A673 (cell line): Measurements from ENCODE around the gene TSPAN7. TPM values are rescaled to one million over a fixed set of nuclear protein-coding genes. Genes with fewer than 3 reads are reported as not detected.

Source experiments
- BruUV-seq: library from RNA; stranded (reverse); fragments of 400-500 nt; replicated peaks from 2 replicates; lab custom pipeline; 2021; lab: Mats Ljungman, UMichigan
- CTCF ChIA-PET: fragments of 300-600 bp; sonication (Branson Sonifier 250); formaldehyde crosslinking; loops from one replicate; lab custom pipeline; 2022; ENCODE audit warnings: antibody characterized with exemption; lab: Charles Lee
- POLR2A ChIA-PET: fragments of 300-600 bp; sonication (Branson Sonifier 250); formaldehyde crosslinking; loops from one replicate; lab custom pipeline; 2022; ENCODE audit warnings: antibody characterized with exemption; ENCODE audit not compliant: low non-redundant PET; lab: Charles Lee
- DNase-seq: peaks from one replicate; pipeline ENCODE4 v3.0.0-alpha.2; 2015; ENCODE audit warnings: low spot score
- H3K27ac ChIP-seq: fragments of 200-600 bp; sonication (generic); 2 replicates; pipeline ENCODE4 v1.5.1; 2016; ENCODE audit warnings: mixed run types, low read depth, mild to moderate bottlenecking, mixed read lengths, antibody characterized with exemption, low read length; ENCODE audit not compliant: poor library complexity, severe bottlenecking
- H3K27me3 ChIP-seq: fragments of 200-600 bp; sonication (generic); replicated peaks from 2 replicates; pipeline ENCODE4 v1.6.1; 2017; ENCODE audit warnings: mixed run types, low read depth, mild to moderate bottlenecking, mixed read lengths, antibody characterized with exemption, low read length; ENCODE audit not compliant: insufficient read depth, poor library complexity
- H3K36me3 ChIP-seq: fragments of 200-600 bp; sonication (generic); 2 replicates; pipeline ENCODE4 v1.6.1; 2016; ENCODE audit warnings: mixed run types, mild to moderate bottlenecking, mixed read lengths, antibody characterized with exemption, low read length; ENCODE audit not compliant: insufficient read depth, poor library complexity, severe bottlenecking
- H3K4me1 ChIP-seq: fragments of 200-600 bp; sonication (generic); 2 replicates; pipeline ENCODE4 v1.6.1; 2017; ENCODE audit warnings: mixed run types, mild to moderate bottlenecking, mixed read lengths, antibody characterized with exemption, low read length; ENCODE audit not compliant: insufficient read depth, poor library complexity, severe bottlenecking
- H3K4me3 ChIP-seq: fragments of 200-600 bp; sonication (generic); 2 replicates; pipeline ENCODE4 v1.5.1; 2016; ENCODE audit warnings: low read depth, mixed run types, mild to moderate bottlenecking, mixed read lengths, low read length; ENCODE audit not compliant: poor library complexity, severe bottlenecking
- H3K9me3 ChIP-seq: fragments of 200-600 bp; sonication (generic); 2 replicates; pipeline ENCODE4 v1.6.1; 2016; ENCODE audit warnings: mixed run types, low read depth, mild to moderate bottlenecking, mixed read lengths, antibody characterized with exemption, low read length; ENCODE audit not compliant: poor library complexity, severe bottlenecking
- CTCF ChIP-seq: fragments of 300-800, 200-600 bp; sonication (generic); conservative IDR thresholded peaks from 2 replicates; pipeline ENCODE4 v1.5.1; 2017; ENCODE audit warnings: low read depth, mild to moderate bottlenecking, antibody characterized with exemption, low read length, moderate library complexity, mixed read lengths
- EZH2 ChIP-seq: fragments of 200-600 bp; sonication (generic); IDR thresholded peaks from 2 replicates; pipeline ENCODE4 v1.6.1; 2017; ENCODE audit warnings: borderline replicate concordance, low read depth, mild to moderate bottlenecking, mixed read lengths, antibody characterized with exemption, low read length; ENCODE audit not compliant: poor library complexity, severe bottlenecking
- intact Hi-C: fragments of 100-400 bp; cut with micrococcal nuclease; formaldehyde crosslinking; loops from one replicate; pipeline ENCODE4 v1.10.0; 2022; ENCODE audit not compliant: unreplicated experiment
- total RNA-seq: library from RNA; stranded (reverse); gene quantifications from 2 replicates; pipeline ENCODE4 v1.2.3, GENCODE V29; 2021

TSPAN7 gene
- total RNA-seq, 1 experiment from 2014 or later = 0.26 TPM

- ChIA-PET POLR2A (no interaction called here), CTCF (no interaction called here)
- Histone ChIP-seq H3K27ac (no peak overlapping the region), H3K9me3 (no peaks in the 10 kb centered on the region), H3K27me3 (no peaks in the 10 kb centered on the region), H3K36me3 (no peaks in the 10 kb centered on the region), H3K4me3 (no peak overlapping the region), H3K4me1 (no peaks in the 10 kb centered on the region)
- no TSS peak for BruUV-seq
- no peak for TF ChIP-seq EZH2
- no peak for DNase-seq
- intact Hi-C loops = no loop called here
These were observed 41.7 kb upstream of the TSPAN7 start for GRCh38 chrX:38519651-38520050.

GRCh38 chrX:38538134-38538533, 23.2 kb upstream of the TSPAN7 start:
- no peaks in the 10 kb centered on the region for H3K27me3 ChIP-seq
- no peaks in the 10 kb centered on the region for H3K9me3 ChIP-seq
- intact Hi-C loops = loop anchor here (10.0 kb wide), 1 partner anchor 63 kb away; no protein-coding TSS in a partner anchor
- POLR2A ChIA-PET = no interaction called here
- H3K27ac ChIP-seq = no peak overlapping the region
- H3K4me1 ChIP-seq = no peaks in the 10 kb centered on the region
- BruUV-seq = no TSS peak
- TF ChIP-seq EZH2 (no peak), CTCF (no peak)
- CTCF ChIA-PET = no interaction called here
- H3K4me3 ChIP-seq = no peak overlapping the region
- DNase-seq = no peak
- no peaks in the 10 kb centered on the region for H3K36me3 ChIP-seq

GRCh38 chrX:38539748-38540147, 21.6 kb upstream of the TSPAN7 start:
- Histone ChIP-seq H3K4me3 (no peak overlapping the region), H3K36me3 (no peaks in the 10 kb centered on the region), H3K9me3 (no peaks in the 10 kb centered on the region), H3K27me3 (no peaks in the 10 kb centered on the region), H3K27ac (no peak overlapping the region), H3K4me1 (no peaks in the 10 kb centered on the region)
- no peak for DNase-seq
- BruUV-seq = no TSS peak
- no peak for TF ChIP-seq EZH2
- no peak for TF ChIP-seq CTCF
- intact Hi-C loops = loop anchor here (10.0 kb wide), 1 partner anchor 65 kb away; no protein-coding TSS in a partner anchor
- ChIA-PET CTCF (no interaction called here), POLR2A (no interaction called here)

- ChIA-PET CTCF (no interaction called here), POLR2A (no interaction called here)
- H3K4me1 ChIP-seq = no peaks in the 10 kb centered on the region
- H3K9me3 ChIP-seq = no peaks in the 10 kb centered on the region
- BruUV-seq = no TSS peak
- no peak overlapping the region for H3K4me3 ChIP-seq
- TF ChIP-seq CTCF (no peak), EZH2 (no peak)
- no peaks in the 10 kb centered on the region for H3K27me3 ChIP-seq
- no peak for DNase-seq
- no peak overlapping the region for H3K27ac ChIP-seq
- intact Hi-C loops = no loop called here
- no peaks in the 10 kb centered on the region for H3K36me3 ChIP-seq
These were observed 12.8 kb upstream of the TSPAN7 start for GRCh38 chrX:38548508-38548907.
